ENCODE results near the gene C6orf118.

Gene C6orf118

GRCh38 chr6:165243801-165244200 lies 65.6 kb downstream of the C6orf118 start:
- DNase-seq = no peak

DNA sequence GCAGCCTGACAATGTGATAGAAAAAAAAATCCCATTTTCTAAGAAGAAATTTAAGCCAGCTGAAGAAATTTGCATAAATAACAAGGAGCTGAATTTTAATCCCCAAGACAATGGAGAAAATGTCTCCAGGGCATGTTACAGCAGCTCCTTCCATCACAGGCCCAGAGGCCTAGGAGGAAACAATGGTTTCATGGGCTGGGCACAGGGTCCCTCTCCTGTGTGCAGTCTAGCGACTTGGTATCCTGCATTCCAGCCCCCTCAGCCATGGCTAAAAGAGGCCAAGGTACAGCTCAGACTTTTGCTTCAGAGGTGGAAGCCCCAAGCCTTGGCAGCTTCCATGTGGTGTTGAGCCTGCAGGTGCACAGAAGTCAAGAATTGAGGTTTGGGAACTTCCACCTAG lies 73.1 kb downstream of the C6orf118 start:
- no peak for DNase-seq

- DNase-seq = no peak
These were observed 76.5 kb downstream of the C6orf118 start for GRCh38 chr6:165232731-165233488.

- peak; percentile 24 for DNase-seq
These were observed 77.5 kb downstream of the C6orf118 start for GRCh38 chr6:165231581-165232561.

- DNase-seq = no peak
These were observed 78.2 kb downstream of the C6orf118 start for GRCh38 chr6:165231177-165231576.

All from HCEC 1CT (cell line).